HEK293 (cell line): ENCODE measurements around the gene FLRT1.

Experiments
- ZNF121 ChIP-seq: fragments of 450-650 bp; formaldehyde crosslinking; IDR thresholded peaks from 2 replicates; pipeline ENCODE4 v1.5.1; 2016; ENCODE audit warnings: missing biosample characterization, missing genetic modification characterization
- ZNF138 ChIP-seq: fragments of 450-650 bp; formaldehyde crosslinking; IDR thresholded peaks from 2 replicates; pipeline ENCODE4 v1.5.1; 2016; ENCODE audit warnings: missing biosample characterization, missing genetic modification characterization, borderline replicate concordance
- ZNF302 ChIP-seq: fragments of 450-650 bp; formaldehyde crosslinking; IDR thresholded peaks from 2 replicates; pipeline ENCODE4 v1.5.1; 2016; ENCODE audit warnings: missing biosample characterization, missing genetic modification characterization, low read depth
- ZNF530 ChIP-seq: fragments of 450-650 bp; formaldehyde crosslinking; IDR thresholded peaks from 2 replicates; pipeline ENCODE4 v1.5.1; 2016; ENCODE audit warnings: low read depth, missing biosample characterization, missing genetic modification characterization
- ZNF707 ChIP-seq: fragments of 450-650 bp; formaldehyde crosslinking; IDR thresholded peaks from 2 replicates; pipeline ENCODE4 v1.5.1; 2016; ENCODE audit warnings: missing biosample characterization, missing genetic modification characterization
- ZNF777 ChIP-seq: fragments of 450-650 bp; formaldehyde crosslinking; IDR thresholded peaks from 2 replicates; pipeline ENCODE4 v1.5.1; 2017; ENCODE audit warnings: missing biosample characterization, missing genetic modification characterization, borderline replicate concordance
- TF ChIP-seq, protein P1 (sequence below): fragments of 450-650 bp; formaldehyde crosslinking; IDR thresholded peaks from 2 replicates; pipeline ENCODE4 v1.5.1; 2016; ENCODE audit warnings: missing biosample characterization, missing genetic modification characterization
- TF ChIP-seq, protein P2 (sequence below): fragments of 450-650 bp; formaldehyde crosslinking; IDR thresholded peaks from 2 replicates; pipeline ENCODE4 v1.5.1; 2016; ENCODE audit warnings: missing biosample characterization, missing genetic modification characterization
- TF ChIP-seq, protein P3 (sequence below): fragments of 450-650 bp; formaldehyde crosslinking; IDR thresholded peaks from 2 replicates; pipeline ENCODE4 v1.5.1; 2017; ENCODE audit warnings: missing biosample characterization, missing genetic modification characterization
- TF ChIP-seq, protein P4 (sequence below): fragments of 450-650 bp; formaldehyde crosslinking; IDR thresholded peaks from 2 replicates; pipeline ENCODE4 v1.5.1; 2016; ENCODE audit warnings: missing biosample characterization, missing genetic modification characterization, low read depth
- TF ChIP-seq, protein P5 (sequence below): fragments of 450-650 bp; formaldehyde crosslinking; conservative IDR thresholded peaks from 2 replicates; pipeline ENCODE4 v1.5.1; 2016; ENCODE audit warnings: low read depth, missing biosample characterization, missing genetic modification characterization

DNA sequence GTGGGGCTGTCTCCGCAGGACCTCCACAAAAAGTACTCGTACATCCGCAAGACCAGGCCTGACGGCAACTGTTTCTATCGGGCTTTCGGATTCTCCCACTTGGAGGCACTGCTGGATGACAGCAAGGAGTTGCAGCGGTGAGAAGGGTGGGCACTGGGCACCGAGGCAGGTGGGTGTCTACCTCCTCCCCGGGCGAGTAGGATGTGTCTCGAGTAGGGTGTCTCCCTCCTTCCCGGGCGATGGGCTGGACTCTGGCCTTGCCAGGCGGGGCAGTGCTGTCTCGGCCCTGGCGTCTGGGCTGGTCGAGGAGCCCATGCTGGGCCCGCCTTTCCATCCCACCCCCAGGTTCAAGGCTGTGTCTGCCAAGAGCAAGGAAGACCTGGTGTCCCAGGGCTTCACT is 39.2 kb upstream of the FLRT1 start:
- TF ChIP-seq, protein P1, sequence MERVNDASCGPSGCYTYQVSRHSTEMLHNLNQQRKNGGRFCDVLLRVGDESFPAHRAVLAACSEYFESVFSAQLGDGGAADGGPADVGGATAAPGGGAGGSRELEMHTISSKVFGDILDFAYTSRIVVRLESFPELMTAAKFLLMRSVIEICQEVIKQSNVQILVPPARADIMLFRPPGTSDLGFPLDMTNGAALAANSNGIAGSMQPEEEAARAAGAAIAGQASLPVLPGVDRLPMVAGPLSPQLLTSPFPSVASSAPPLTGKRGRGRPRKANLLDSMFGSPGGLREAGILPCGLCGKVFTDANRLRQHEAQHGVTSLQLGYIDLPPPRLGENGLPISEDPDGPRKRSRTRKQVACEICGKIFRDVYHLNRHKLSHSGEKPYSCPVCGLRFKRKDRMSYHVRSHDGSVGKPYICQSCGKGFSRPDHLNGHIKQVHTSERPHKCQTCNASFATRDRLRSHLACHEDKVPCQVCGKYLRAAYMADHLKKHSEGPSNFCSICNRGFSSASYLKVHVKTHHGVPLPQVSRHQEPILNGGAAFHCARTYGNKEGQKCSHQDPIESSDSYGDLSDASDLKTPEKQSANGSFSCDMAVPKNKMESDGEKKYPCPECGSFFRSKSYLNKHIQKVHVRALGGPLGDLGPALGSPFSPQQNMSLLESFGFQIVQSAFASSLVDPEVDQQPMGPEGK = no peak
- TF ChIP-seq, protein P2, sequence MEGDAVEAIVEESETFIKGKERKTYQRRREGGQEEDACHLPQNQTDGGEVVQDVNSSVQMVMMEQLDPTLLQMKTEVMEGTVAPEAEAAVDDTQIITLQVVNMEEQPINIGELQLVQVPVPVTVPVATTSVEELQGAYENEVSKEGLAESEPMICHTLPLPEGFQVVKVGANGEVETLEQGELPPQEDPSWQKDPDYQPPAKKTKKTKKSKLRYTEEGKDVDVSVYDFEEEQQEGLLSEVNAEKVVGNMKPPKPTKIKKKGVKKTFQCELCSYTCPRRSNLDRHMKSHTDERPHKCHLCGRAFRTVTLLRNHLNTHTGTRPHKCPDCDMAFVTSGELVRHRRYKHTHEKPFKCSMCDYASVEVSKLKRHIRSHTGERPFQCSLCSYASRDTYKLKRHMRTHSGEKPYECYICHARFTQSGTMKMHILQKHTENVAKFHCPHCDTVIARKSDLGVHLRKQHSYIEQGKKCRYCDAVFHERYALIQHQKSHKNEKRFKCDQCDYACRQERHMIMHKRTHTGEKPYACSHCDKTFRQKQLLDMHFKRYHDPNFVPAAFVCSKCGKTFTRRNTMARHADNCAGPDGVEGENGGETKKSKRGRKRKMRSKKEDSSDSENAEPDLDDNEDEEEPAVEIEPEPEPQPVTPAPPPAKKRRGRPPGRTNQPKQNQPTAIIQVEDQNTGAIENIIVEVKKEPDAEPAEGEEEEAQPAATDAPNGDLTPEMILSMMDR (tag by site-specific recombination) = no peak
- TF ChIP-seq ZNF530 (tag by site-specific recombination) (no peak), ZNF121 (no peak), ZNF777 (tag by site-specific recombination) (no peak), ZNF138 (no peak), ZNF302 (tag by site-specific recombination) (no peak), ZNF707 (no peak)
- TF ChIP-seq, protein P3, sequence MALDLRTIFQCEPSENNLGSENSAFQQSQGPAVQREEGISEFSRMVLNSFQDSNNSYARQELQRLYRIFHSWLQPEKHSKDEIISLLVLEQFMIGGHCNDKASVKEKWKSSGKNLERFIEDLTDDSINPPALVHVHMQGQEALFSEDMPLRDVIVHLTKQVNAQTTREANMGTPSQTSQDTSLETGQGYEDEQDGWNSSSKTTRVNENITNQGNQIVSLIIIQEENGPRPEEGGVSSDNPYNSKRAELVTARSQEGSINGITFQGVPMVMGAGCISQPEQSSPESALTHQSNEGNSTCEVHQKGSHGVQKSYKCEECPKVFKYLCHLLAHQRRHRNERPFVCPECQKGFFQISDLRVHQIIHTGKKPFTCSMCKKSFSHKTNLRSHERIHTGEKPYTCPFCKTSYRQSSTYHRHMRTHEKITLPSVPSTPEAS (tag by site-specific recombination) = no peak
- TF ChIP-seq, protein P4, sequence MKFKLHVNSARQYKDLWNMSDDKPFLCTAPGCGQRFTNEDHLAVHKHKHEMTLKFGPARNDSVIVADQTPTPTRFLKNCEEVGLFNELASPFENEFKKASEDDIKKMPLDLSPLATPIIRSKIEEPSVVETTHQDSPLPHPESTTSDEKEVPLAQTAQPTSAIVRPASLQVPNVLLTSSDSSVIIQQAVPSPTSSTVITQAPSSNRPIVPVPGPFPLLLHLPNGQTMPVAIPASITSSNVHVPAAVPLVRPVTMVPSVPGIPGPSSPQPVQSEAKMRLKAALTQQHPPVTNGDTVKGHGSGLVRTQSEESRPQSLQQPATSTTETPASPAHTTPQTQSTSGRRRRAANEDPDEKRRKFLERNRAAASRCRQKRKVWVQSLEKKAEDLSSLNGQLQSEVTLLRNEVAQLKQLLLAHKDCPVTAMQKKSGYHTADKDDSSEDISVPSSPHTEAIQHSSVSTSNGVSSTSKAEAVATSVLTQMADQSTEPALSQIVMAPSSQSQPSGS (tag by site-specific recombination) = no peak
- TF ChIP-seq, protein P5, sequence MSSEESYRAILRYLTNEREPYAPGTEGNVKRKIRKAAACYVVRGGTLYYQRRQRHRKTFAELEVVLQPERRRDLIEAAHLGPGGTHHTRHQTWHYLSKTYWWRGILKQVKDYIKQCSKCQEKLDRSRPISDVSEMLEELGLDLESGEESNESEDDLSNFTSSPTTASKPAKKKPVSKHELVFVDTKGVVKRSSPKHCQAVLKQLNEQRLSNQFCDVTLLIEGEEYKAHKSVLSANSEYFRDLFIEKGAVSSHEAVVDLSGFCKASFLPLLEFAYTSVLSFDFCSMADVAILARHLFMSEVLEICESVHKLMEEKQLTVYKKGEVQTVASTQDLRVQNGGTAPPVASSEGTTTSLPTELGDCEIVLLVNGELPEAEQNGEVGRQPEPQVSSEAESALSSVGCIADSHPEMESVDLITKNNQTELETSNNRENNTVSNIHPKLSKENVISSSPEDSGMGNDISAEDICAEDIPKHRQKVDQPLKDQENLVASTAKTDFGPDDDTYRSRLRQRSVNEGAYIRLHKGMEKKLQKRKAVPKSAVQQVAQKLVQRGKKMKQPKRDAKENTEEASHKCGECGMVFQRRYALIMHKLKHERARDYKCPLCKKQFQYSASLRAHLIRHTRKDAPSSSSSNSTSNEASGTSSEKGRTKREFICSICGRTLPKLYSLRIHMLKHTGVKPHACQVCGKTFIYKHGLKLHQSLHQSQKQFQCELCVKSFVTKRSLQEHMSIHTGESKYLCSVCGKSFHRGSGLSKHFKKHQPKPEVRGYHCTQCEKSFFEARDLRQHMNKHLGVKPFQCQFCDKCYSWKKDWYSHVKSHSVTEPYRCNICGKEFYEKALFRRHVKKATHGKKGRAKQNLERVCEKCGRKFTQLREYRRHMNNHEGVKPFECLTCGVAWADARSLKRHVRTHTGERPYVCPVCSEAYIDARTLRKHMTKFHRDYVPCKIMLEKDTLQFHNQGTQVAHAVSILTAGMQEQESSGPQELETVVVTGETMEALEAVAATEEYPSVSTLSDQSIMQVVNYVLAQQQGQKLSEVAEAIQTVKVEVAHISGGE (tag by site-specific recombination) = no peak
